ENCODE data around the gene AFP.
"Not testable (repeated sequence)": the region's sequence is repeated elsewhere in the genome, so short reads cannot be mapped to it uniquely, and the experiment has no call there.

AFP gene

GRCh38 chr4:73435984-73436383, at the start of gene AFP:
Gene AFP (plus strand): TSS chr4:73436221. CDS start chr4:73436263, 42 bp downstream.
- no peak for DNase-seq

GRCh38 chr4:73387552-73387951, 48.5 kb upstream of the AFP start:
- no peak for DNase-seq

DNA sequence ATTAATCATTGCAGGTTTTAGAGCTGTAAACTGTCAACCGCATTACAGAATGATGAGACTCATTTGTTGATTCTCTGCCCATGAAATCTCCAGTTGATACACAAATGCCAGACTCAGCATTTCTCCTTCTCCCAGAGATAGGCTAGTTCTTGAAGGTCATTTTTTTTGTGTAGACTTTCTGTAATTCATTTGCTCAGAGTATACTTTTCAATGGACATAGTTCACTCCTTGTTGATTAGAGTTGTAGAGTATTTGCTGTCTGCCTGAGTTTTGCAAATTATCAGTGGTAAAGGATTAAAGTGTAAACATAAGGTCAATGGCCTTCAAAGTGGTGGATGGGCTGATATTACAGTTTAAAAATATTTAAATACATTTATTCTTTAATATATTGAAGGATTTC, 47.1 kb upstream of the AFP start:
- DNase-seq, result no peak

- not testable (repeated sequence) for DNase-seq
Measured at GRCh38 chr4:73389663-73390062, 46.4 kb upstream of the AFP start.

DNA sequence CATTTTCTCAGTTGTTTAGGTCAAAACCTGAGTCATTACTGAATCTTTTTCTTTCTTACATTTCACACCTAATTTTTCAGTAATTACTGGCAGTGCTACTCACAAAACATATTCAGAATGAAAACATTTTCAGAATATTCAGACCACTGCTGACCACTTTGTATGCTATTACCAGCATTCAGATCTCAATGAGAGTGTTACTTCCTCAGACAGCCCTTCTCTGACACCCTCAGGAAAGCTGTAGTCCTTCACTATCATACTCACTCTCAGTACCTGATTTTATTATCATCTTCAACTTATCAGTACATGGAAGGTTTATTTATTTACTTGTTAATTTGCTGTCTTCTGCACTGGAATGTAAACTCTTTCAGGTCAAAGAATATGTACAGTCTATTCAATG, 44.2 kb upstream of the AFP start:
- no peak for DNase-seq

DNA sequence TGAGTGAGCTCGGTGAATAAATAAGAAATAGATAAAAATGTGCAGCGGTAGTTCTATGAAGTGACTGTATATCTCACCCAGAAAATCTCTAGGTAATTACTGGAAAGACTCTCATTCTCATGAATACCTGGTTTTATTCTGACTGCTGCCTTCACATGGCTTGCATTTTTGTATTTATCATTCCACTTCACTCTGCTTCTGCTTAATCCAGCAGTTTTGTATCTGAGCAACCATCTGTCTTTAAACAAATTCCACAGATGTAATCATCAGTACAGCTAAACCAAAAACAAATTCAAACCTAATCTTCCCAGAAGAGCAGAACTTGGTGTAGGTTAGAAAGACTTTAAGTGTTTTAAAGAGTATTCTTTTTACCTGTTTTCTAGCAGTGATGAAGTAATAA, 43.1 kb upstream of the AFP start:
- no peak for DNase-seq

- DNase-seq, result no peak
Measured at GRCh38 chr4:73396304-73396703, 39.7 kb upstream of the AFP start.

DNA sequence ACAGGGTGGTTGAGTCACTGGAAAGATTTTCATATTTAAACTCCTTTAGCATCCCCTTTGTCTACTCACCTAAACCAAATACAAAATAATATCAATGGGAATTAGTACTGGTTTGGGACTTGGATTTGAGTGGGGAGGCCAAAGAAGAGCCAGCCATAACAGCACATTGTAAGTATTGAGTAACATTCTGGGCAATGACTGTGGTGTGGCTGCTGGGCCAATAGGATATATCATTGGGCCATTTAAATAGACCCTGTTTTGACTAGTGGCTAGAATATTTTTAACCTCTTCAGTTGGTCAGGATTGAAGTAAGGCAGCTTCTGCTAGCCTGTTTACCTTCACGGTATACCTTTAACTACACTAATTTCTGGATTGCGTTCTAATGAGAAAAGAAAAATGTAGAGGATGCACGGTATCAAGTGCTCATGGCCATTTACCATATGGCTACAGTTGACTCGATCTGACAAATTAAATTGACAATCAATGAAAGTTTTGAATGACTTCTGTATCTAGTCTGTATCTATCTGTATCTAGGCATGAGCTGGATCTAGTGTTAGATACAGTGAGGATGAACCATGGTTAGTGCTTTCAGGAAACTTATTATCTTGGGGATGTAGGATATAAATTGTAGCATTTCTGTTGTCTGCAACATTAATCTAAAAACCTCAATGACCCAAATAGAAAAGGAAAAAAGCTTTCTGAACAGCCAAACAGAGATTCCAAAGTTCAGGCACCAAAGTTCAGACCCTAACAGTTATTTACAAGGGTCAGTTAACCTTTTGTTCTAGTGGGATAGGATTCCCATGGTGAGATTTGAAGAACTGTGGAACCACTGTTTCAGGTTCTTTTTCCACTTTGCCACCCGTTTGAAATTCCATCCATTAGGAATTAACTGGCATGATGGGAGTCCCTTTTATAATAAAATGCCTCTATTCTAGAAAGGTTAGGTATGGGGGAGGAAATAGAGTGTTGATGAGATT, 38.7 kb upstream of the AFP start:
- DNase-seq, result no peak

- no peak for DNase-seq
Measured at GRCh38 chr4:73401412-73401811, 34.6 kb upstream of the AFP start.

GRCh38 chr4:73404042-73404441, 32.0 kb upstream of the AFP start, which contains the start of gene ALB:
Gene ALB (plus strand): TSS chr4:73404287. CDS start chr4:73404328, 41 bp downstream.
- DNase-seq, result no peak

GRCh38 chr4:73404457-73404856, 31.6 kb upstream of the AFP start:
- no peak for DNase-seq

DNA sequence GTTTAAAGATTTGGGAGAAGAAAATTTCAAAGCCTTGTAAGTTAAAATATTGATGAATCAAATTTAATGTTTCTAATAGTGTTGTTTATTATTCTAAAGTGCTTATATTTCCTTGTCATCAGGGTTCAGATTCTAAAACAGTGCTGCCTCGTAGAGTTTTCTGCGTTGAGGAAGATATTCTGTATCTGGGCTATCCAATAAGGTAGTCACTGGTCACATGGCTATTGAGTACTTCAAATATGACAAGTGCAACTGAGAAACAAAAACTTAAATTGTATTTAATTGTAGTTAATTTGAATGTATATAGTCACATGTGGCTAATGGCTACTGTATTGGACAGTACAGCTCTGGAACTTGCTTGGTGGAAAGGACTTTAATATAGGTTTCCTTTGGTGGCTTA, 30.9 kb upstream of the AFP start:
- no peak for DNase-seq

- DNase-seq, result no peak
Measured at GRCh38 chr4:73406548-73406875, 29.5 kb upstream of the AFP start.

- DNase-seq, result no peak
Measured at GRCh38 chr4:73407227-73407673, 28.8 kb upstream of the AFP start.

GRCh38 chr4:73408181-73408867, 27.7 kb upstream of the AFP start:
- DNase-seq, result no peak

DNA sequence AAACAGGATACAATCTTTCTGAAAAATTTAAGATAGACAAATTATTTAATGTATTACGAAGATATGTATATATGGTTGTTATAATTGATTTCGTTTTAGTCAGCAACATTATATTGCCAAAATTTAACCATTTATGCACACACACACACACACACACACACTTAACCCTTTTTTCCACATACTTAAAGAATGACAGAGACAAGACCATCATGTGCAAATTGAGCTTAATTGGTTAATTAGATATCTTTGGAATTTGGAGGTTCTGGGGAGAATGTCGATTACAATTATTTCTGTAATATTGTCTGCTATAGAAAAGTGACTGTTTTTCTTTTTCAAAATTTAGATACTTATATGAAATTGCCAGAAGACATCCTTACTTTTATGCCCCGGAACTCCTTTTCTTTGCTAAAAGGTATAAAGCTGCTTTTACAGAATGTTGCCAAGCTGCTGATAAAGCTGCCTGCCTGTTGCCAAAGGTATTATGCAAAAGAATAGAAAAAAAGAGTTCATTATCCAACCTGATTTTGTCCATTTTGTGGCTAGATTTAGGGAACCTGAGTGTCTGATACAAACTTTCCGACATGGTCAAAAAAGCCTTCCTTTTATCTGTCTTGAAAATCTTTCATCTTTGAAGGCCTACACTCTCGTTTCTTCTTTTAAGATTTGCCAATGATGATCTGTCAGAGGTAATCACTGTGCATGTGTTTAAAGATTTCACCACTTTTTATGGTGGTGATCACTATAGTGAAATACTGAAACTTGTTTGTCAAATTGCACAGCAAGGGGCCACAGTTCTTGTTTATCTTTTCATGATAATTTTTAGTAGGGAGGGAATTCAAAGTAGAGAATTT, 26.8 kb upstream of the AFP start:
- no peak for DNase-seq

DNA sequence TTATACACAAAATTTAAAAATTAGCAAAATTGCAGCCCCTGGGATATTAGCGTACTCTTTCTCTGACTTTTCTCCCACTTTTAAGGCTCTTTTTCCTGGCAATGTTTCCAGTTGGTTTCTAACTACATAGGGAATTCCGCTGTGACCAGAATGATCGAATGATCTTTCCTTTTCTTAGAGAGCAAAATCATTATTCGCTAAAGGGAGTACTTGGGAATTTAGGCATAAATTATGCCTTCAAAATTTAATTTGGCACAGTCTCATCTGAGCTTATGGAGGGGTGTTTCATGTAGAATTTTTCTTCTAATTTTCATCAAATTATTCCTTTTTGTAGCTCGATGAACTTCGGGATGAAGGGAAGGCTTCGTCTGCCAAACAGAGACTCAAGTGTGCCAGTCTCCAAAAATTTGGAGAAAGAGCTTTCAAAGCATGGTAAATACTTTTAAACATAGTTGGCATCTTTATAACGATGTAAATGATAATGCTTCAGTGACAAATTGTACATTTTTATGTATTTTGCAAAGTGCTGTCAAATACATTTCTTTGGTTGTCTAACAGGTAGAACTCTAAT, 26.0 kb upstream of the AFP start:
- DNase-seq, result no peak

DNA sequence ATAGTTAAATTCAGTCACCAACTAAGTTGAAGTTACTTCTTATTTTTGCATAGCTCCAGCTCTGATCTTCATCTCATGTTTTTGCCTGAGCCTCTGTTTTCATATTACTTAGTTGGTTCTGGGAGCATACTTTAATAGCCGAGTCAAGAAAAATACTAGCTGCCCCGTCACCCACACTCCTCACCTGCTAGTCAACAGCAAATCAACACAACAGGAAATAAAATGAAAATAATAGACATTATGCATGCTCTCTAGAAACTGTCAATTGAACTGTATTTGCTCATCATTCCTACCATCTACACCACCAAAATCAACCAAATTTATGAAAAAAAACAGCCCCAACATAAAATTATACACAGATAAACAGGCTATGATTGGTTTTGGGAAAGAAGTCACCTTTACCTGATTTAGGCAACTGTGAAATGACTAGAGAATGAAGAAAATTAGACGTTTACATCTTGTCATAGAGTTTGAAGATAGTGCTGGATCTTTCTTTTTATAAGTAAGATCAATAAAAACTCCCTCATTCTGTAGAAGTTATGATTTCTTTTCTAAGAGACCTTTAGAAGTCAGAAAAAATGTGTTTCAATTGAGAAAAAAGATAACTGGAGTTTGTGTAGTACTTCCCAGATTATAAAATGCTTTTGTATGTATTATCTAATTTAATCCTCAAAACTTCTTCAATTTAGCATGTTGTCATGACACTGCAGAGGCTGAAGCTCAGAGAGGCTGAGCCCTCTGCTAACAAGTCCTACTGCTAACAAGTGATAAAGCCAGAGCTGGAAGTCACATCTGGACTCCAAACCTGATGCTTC, 24.9 kb upstream of the AFP start:
- no peak for DNase-seq

- no peak for DNase-seq
Measured at GRCh38 chr4:73411731-73412414, 24.1 kb upstream of the AFP start.

GRCh38 chr4:73413294-73413755, 22.7 kb upstream of the AFP start:
- DNase-seq, result no peak

DNA sequence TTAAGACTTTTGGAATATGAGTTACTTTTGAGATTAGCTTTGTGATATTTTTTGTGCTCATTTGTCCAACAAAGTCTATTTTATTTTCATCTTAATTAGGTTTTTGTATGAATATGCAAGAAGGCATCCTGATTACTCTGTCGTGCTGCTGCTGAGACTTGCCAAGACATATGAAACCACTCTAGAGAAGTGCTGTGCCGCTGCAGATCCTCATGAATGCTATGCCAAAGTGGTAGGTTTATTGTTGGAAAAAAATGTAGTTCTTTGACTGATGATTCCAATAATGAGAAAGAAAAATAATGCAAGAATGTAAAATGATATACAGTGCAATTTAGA, 21.1 kb upstream of the AFP start:
- no peak for DNase-seq
